A673 (cell line): Measurements from ENCODE around the gene EEF1B2. TPM values are rescaled to one million over a fixed set of nuclear protein-coding genes. Genes with fewer than 3 reads are reported as not detected.

Experiments used
- BruUV-seq: library from RNA; stranded (reverse); fragments of 400-500 nt; replicated peaks from 2 replicates; lab custom pipeline; 2021; lab: Mats Ljungman, UMichigan
- CTCF ChIA-PET: fragments of 300-600 bp; sonication (Branson Sonifier 250); formaldehyde crosslinking; loops from one replicate; lab custom pipeline; 2022; ENCODE audit warnings: antibody characterized with exemption; lab: Charles Lee
- POLR2A ChIA-PET: fragments of 300-600 bp; sonication (Branson Sonifier 250); formaldehyde crosslinking; loops from one replicate; lab custom pipeline; 2022; ENCODE audit warnings: antibody characterized with exemption; ENCODE audit not compliant: low non-redundant PET; lab: Charles Lee
- DNase-seq: peaks from one replicate; pipeline ENCODE4 v3.0.0-alpha.2; 2015; ENCODE audit warnings: low spot score
- H3K27ac ChIP-seq: fragments of 200-600 bp; sonication (generic); 2 replicates; pipeline ENCODE4 v1.5.1; 2016; ENCODE audit warnings: mixed run types, low read depth, mild to moderate bottlenecking, mixed read lengths, antibody characterized with exemption, low read length; ENCODE audit not compliant: poor library complexity, severe bottlenecking
- H3K27me3 ChIP-seq: fragments of 200-600 bp; sonication (generic); replicated peaks from 2 replicates; pipeline ENCODE4 v1.6.1; 2017; ENCODE audit warnings: mixed run types, low read depth, mild to moderate bottlenecking, mixed read lengths, antibody characterized with exemption, low read length; ENCODE audit not compliant: insufficient read depth, poor library complexity
- H3K36me3 ChIP-seq: fragments of 200-600 bp; sonication (generic); 2 replicates; pipeline ENCODE4 v1.6.1; 2016; ENCODE audit warnings: mixed run types, mild to moderate bottlenecking, mixed read lengths, antibody characterized with exemption, low read length; ENCODE audit not compliant: insufficient read depth, poor library complexity, severe bottlenecking
- H3K4me1 ChIP-seq: fragments of 200-600 bp; sonication (generic); 2 replicates; pipeline ENCODE4 v1.6.1; 2017; ENCODE audit warnings: mixed run types, mild to moderate bottlenecking, mixed read lengths, antibody characterized with exemption, low read length; ENCODE audit not compliant: insufficient read depth, poor library complexity, severe bottlenecking
- H3K4me3 ChIP-seq: fragments of 200-600 bp; sonication (generic); 2 replicates; pipeline ENCODE4 v1.5.1; 2016; ENCODE audit warnings: low read depth, mixed run types, mild to moderate bottlenecking, mixed read lengths, low read length; ENCODE audit not compliant: poor library complexity, severe bottlenecking
- H3K9me3 ChIP-seq: fragments of 200-600 bp; sonication (generic); 2 replicates; pipeline ENCODE4 v1.6.1; 2016; ENCODE audit warnings: mixed run types, low read depth, mild to moderate bottlenecking, mixed read lengths, antibody characterized with exemption, low read length; ENCODE audit not compliant: poor library complexity, severe bottlenecking
- CTCF ChIP-seq: fragments of 300-800, 200-600 bp; sonication (generic); conservative IDR thresholded peaks from 2 replicates; pipeline ENCODE4 v1.5.1; 2017; ENCODE audit warnings: low read depth, mild to moderate bottlenecking, antibody characterized with exemption, low read length, moderate library complexity, mixed read lengths
- EZH2 ChIP-seq: fragments of 200-600 bp; sonication (generic); IDR thresholded peaks from 2 replicates; pipeline ENCODE4 v1.6.1; 2017; ENCODE audit warnings: borderline replicate concordance, low read depth, mild to moderate bottlenecking, mixed read lengths, antibody characterized with exemption, low read length; ENCODE audit not compliant: poor library complexity, severe bottlenecking
- intact Hi-C: fragments of 100-400 bp; cut with micrococcal nuclease; formaldehyde crosslinking; loops from one replicate; pipeline ENCODE4 v1.10.0; 2022; ENCODE audit not compliant: unreplicated experiment
- total RNA-seq: library from RNA; stranded (reverse); gene quantifications from 2 replicates; pipeline ENCODE4 v1.2.3, GENCODE V29; 2021

The EEF1B2 gene
- total RNA-seq, 1 experiment from 2014 or later: 629 TPM

GRCh38 chr2:206189691-206190090 lies 30.0 kb downstream of the EEF1B2 start:
- no peak for DNase-seq
- no peaks in the 10 kb centered on the region for H3K9me3 ChIP-seq
- H3K27ac ChIP-seq: no peak overlapping the region
- no peak for TF ChIP-seq EZH2
- TF ChIP-seq CTCF: no peak
- CTCF ChIA-PET: no interaction called here
- POLR2A ChIA-PET: no interaction called here
- no TSS peak for BruUV-seq
- H3K4me3 ChIP-seq: no peak overlapping the region
- intact Hi-C loops: no loop called here
- no peaks in the 10 kb centered on the region for H3K27me3 ChIP-seq
- H3K36me3 ChIP-seq: no peaks in the 10 kb centered on the region
- H3K4me1 ChIP-seq: no peaks in the 10 kb centered on the region

GRCh38 chr2:206190111-206190510 lies 30.4 kb downstream of the EEF1B2 start:
- TF ChIP-seq CTCF (no peak), EZH2 (no peak)
- no peaks in the 10 kb centered on the region for H3K36me3 ChIP-seq
- BruUV-seq: no TSS peak
- intact Hi-C loops: no loop called here
- H3K27me3 ChIP-seq: no peaks in the 10 kb centered on the region
- H3K27ac ChIP-seq: no peak overlapping the region
- no peaks in the 10 kb centered on the region for H3K4me1 ChIP-seq
- ChIA-PET POLR2A (no interaction called here), CTCF (no interaction called here)
- H3K9me3 ChIP-seq: no peaks in the 10 kb centered on the region
- H3K4me3 ChIP-seq: no peak overlapping the region
- DNase-seq: no peak

GRCh38 chr2:206190689-206191088 lies 31.0 kb downstream of the EEF1B2 start:
- intact Hi-C loops: no loop called here
- CTCF ChIA-PET: no interaction called here
- H3K4me3 ChIP-seq: no peak overlapping the region
- no peaks in the 10 kb centered on the region for H3K27me3 ChIP-seq
- POLR2A ChIA-PET: no interaction called here
- H3K9me3 ChIP-seq: no peaks in the 10 kb centered on the region
- TF ChIP-seq CTCF: no peak
- TF ChIP-seq EZH2: no peak
- no peaks in the 10 kb centered on the region for H3K4me1 ChIP-seq
- no peak for DNase-seq
- no TSS peak for BruUV-seq
- H3K36me3 ChIP-seq: no peaks in the 10 kb centered on the region
- H3K27ac ChIP-seq: no peak overlapping the region
